Gastrocnemius medialis (tissue), 4 donors: ENCODE measurements around the gene EFEMP2. TPM values are rescaled to one million over a fixed set of nuclear protein-coding genes. Genes with fewer than 3 reads are reported as not detected.

Experiments used
- ATAC-seq, 2 donors: fragments of 150-250 bp; one replicate each; pipeline ENCODE4 v1.9.1; 2016
- DNase-seq, 2 donors: peaks; one replicate each; pipeline ENCODE4 v3.0.0-alpha.2; 2019
- H3K27ac ChIP-seq, 4 donors: fragments of 200-600 bp; sonication (generic); 1 replicate in 1 of 4; 2 replicates in 3 of 4; pipeline ENCODE4 v1.5.1; 2016 to 2018; ENCODE audit warnings: mild to moderate bottlenecking in 2 of 4, moderate library complexity in 1 of 4
- H3K27me3 ChIP-seq, 3 donors: fragments of 200-600 bp; sonication (generic) in 2 of 3; 1 replicate in 1 of 3; 2 replicates in 2 of 3; pipeline versions ENCODE4 v1.5.1 to v1.6.0; 2016 to 2019; ENCODE audit warnings: mild to moderate bottlenecking in 1 of 3, moderate library complexity in 1 of 3
- H3K36me3 ChIP-seq, 2 donors: fragments of 200-600 bp; sonication (generic) in 1 of 2; one replicate each; pipeline ENCODE4 v1.5.1; 2017 to 2018
- H3K4me1 ChIP-seq, 2 donors: fragments of 200-600 bp; sonication (generic) in 1 of 2; one replicate each; pipeline ENCODE4 v1.5.1; 2016 to 2017; ENCODE audit warnings: mild to moderate bottlenecking in 2 of 2
- H3K4me3 ChIP-seq, 4 donors: fragments of 200-600 bp; sonication (generic) in 3 of 4; 1 replicate in 1 of 4; 2 replicates in 3 of 4; pipeline ENCODE4 v1.5.1; 2016 to 2019; ENCODE audit warnings: mild to moderate bottlenecking in 2 of 4
- H3K9me3 ChIP-seq, 3 donors: fragments of 200-600 bp; sonication (generic) in 2 of 3; 1 replicate in 1 of 3; 2 replicates in 2 of 3; pipeline ENCODE4 v1.5.1; 2016 to 2019
- CTCF ChIP-seq, 5 experiments: fragments of 450-650 bp in 3 of 5; fragments of 200-600 bp in 2 of 5; sonication (generic) in 2 of 5; IDR thresholded peaks in 4 of 5; conservative IDR thresholded peaks in 1 of 5; 1 replicate in 4 of 5; 2 replicates in 1 of 5; pipeline ENCODE4 v1.5.1; 2016 to 2019; ENCODE audit warnings: antibody characterized with exemption in 5 of 5, mild to moderate bottlenecking in 3 of 5, moderate library complexity in 3 of 5
- POLR2A ChIP-seq, 2 donors: fragments of 450-650 bp; IDR thresholded peaks; one replicate each; pipeline ENCODE4 v1.6.1; 2017; ENCODE audit warnings: antibody characterized with exemption in 2 of 2, mild to moderate bottlenecking in 2 of 2, moderate library complexity in 2 of 2
- in situ Hi-C, 4 donors: fragments of 200-750 bp; cut with MboI; loops; one replicate each; pipeline versions ENCODE4 v1.15.0 to v1.8.0; 2017; ENCODE audit warnings: low sequenced_read_pairs in 4 of 4
- intact Hi-C: fragments of 100-400 bp; cut with DNase I; formaldehyde crosslinking; loops from one replicate; pipeline ENCODE4 v1.15.1; 2023; ENCODE audit warnings: low total_unique reads
- total RNA-seq, 4 donors: library from RNA; depleted of rRNA; stranded (reverse); fragments of >200 nt; gene quantifications; one replicate each; pipeline versions ENCODE4 v1.1.0 to v1.2.3, GENCODE V29; 2016

EFEMP2 gene
- total RNA-seq, 4 donors from 2014 or later, result 20.6 to 24.1 (median 22.9) TPM

GRCh38 chr11:65865550-65866172 lies 6.9 kb downstream of the EFEMP2 start:
- intact Hi-C loops (no loop called here), in situ Hi-C loops (no loop called here)
- TF ChIP-seq CTCF (IDR thresholded peaks at IDR 0.05 in 4 of 5, conservative IDR thresholded peaks at IDR 0.05 in 1 of 5) (no peak), POLR2A (IDR thresholded peaks at IDR 0.05) (no peak)
- Histone ChIP-seq H3K4me3 (no peak overlapping the region), H3K27me3 (no peaks in the 10 kb centered on the region), H3K4me1 (peaks cover 15% of the 10 kb centered on the region in 2 donors), H3K9me3 (no peaks in the 10 kb centered on the region), H3K27ac (no peak overlapping the region), H3K36me3 (peaks cover 0 to 55% of the 10 kb centered on the region in 2 donors)
- DNase-seq (no peak), ATAC-seq (no peak)

- H3K27me3 ChIP-seq, result no peaks in the 10 kb centered on the region
- H3K36me3 ChIP-seq, result peaks cover 0 to 55% of the 10 kb centered on the region in 2 donors
- TF ChIP-seq CTCF (IDR thresholded peaks at IDR 0.05 in 4 of 5, conservative IDR thresholded peaks at IDR 0.05 in 1 of 5) (no peak), POLR2A (IDR thresholded peaks at IDR 0.05) (no peak)
- DNase-seq, result no peak
- H3K9me3 ChIP-seq, result no peaks in the 10 kb centered on the region
- no peak for ATAC-seq
- intact Hi-C loops (no loop called here), in situ Hi-C loops (no loop called here)
- peaks cover 15% of the 10 kb centered on the region in 2 donors for H3K4me1 ChIP-seq
- H3K4me3 ChIP-seq, result no peak overlapping the region
- H3K27ac ChIP-seq, result no peak overlapping the region
Measured at GRCh38 chr11:65864706-65865471, 7.7 kb downstream of the EFEMP2 start.

GRCh38 chr11:65863889-65864705 lies 8.5 kb downstream of the EFEMP2 start:
- Histone ChIP-seq H3K27me3 (no peaks in the 10 kb centered on the region), H3K4me1 (peaks cover 15 to 16% of the 10 kb centered on the region in 2 donors), H3K4me3 (no peak overlapping the region), H3K36me3 (peaks cover 0 to 55% of the 10 kb centered on the region in 2 donors), H3K27ac (no peak overlapping the region), H3K9me3 (no peaks in the 10 kb centered on the region)
- ATAC-seq, result no peak
- intact Hi-C loops, result no loop called here
- TF ChIP-seq POLR2A (IDR thresholded peaks at IDR 0.05) (no peak), CTCF (IDR thresholded peaks at IDR 0.05 in 4 of 5, conservative IDR thresholded peaks at IDR 0.05 in 1 of 5) (no peak)
- DNase-seq, result no peak
- in situ Hi-C loops, result no loop called here

- no peaks in the 10 kb centered on the region for H3K9me3 ChIP-seq
- ATAC-seq (no peak), DNase-seq (peak in 1 of 2 donors; percentile 14)
- peaks cover 0 to 55% of the 10 kb centered on the region in 2 donors for H3K36me3 ChIP-seq
- TF ChIP-seq CTCF (IDR thresholded peaks at IDR 0.05 in 4 of 5, conservative IDR thresholded peaks at IDR 0.05 in 1 of 5) (no peak), POLR2A (IDR thresholded peaks at IDR 0.05) (no peak)
- no peak overlapping the region for H3K27ac ChIP-seq
- intact Hi-C loops (no loop called here), in situ Hi-C loops (no loop called here)
- no peak overlapping the region for H3K4me3 ChIP-seq
- peaks cover 22 to 23% of the 10 kb centered on the region in 2 donors for H3K4me1 ChIP-seq
- no peaks in the 10 kb centered on the region for H3K27me3 ChIP-seq
Measured at GRCh38 chr11:65862941-65863888, 9.4 kb downstream of the EFEMP2 start.
